IPS-NIHi7 (cell line): ENCODE data around the gene RGS19.

ENCODE experiments used
- DNase-seq: peaks from one replicate; pipeline ENCODE4 v3.0.0; 2012; ENCODE audit warnings: mixed read lengths; ENCODE audit errors: extremely low spot score

Gene RGS19

DNA sequence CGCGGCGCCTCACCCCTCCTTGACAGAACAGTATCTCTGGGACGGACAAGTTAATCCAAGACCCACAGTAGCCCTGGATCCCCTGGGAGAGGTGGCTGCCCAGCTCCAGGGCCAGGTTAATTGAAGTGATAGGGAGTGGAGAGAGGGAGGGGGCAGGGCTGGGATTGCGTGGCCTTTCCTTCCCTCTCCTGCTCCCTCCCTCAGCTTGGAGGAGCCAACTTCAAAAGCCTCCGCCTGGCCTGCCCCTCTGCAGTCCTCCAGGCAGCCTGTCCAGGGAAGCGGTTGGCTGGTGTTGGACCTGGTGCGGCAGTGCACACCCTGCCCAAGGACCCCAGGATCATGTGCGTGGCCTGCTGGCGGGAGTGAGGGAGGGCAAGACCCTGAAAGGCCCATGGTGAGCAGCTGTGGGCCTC lies 43.4 kb downstream of the RGS19 start, which contains the start of gene C20orf204:
Gene C20orf204, plus strand, starts transcription at position 250 of the 413 bp plus-strand sequence. Its CDS starts 142 bp downstream, at position 392.
- DNase-seq: no peak

DNA sequence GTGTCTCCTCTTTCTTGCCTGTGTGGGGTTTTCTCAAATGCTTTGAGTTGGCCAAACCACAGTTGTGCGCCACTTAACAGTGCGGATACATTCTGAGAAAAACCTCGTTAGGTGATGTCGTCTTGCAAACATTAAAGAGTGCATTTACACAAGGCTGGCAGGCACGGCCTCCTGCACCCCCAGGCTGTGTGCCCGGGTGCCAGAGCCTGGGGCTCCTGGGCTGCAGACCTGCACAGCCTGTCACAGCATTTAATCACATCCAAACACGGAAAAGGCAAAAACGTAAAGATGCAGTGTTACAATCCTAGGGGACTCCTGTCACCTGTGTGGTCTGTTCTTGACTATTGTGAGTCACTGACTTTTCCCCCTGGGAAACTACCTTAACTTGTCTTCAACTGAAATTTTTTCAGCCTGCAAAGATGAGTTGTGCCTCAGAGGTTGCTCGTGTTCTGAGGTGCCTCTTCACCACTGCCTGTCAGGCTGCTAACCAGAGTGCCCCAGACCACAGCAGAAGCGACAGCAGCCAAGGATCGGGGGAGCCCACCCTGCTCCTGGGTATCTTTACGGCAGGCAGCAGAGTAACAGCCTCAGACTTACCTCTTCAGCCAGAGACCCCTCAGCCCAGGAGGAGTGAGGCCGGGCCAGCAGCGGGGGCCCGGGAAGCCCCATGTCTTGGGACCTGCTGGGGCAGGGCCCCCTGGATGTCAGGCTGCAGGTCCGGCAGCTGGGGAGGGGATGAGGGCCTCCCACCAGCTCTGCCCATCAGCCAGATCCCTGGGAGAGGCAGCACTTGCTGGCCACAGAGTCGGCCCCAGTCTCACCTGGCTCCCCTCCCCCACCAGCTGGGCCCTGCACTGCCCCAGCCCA lies 44.0 kb downstream of the RGS19 start:
- no peak for DNase-seq

GRCh38 chr20:64033981-64034493 lies 45.3 kb downstream of the RGS19 start:
- DNase-seq: no peak

DNA sequence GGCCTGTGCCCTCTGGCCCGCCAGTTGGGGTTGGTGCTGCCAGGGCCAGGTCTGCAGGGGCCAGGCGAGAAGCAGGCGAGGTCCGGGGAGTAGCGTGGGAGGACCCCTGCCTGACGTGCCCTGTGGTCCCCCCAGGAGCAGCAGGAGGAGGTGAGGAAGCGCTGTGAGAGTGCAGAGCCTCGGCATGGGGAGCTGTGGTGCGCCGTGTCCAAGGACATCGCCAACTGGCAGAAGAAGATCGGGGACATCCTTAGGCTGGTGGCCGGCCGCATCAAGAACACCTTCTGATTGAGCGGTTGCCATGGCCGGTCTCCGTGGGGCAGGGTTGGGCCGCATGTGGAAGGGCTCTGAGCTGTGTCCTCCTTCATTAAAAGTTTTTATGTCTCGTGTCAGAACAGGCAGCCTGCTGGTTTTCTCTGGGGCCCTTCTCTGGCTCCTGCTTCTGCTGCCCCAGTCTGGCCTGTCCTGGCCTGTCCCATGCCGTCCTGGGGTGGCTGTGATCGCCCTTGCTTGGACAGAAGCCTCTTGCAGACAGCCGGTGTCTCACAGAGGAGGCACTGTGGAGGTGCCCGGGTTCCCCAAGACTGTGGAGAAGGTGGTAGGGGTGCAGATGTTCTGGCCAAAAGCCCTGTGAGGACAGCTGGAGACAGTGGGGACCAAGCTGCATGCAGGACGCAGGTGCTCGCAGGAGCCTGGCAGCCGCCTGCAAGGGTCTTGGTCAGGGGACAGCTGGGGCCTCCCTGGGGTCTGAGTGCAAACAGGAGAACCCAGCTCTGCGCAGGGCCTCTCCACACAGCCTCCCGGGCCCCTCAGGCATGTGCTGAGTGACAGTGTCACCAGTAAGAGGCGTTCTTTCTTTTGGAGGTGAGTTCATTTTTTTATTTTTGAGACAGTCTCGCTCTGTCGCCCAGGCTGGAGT lies 46.4 kb downstream of the RGS19 start:
- DNase-seq: no peak

GRCh38 chr20:64031822-64032314 lies 47.5 kb downstream of the RGS19 start:
- DNase-seq: no peak

DNA sequence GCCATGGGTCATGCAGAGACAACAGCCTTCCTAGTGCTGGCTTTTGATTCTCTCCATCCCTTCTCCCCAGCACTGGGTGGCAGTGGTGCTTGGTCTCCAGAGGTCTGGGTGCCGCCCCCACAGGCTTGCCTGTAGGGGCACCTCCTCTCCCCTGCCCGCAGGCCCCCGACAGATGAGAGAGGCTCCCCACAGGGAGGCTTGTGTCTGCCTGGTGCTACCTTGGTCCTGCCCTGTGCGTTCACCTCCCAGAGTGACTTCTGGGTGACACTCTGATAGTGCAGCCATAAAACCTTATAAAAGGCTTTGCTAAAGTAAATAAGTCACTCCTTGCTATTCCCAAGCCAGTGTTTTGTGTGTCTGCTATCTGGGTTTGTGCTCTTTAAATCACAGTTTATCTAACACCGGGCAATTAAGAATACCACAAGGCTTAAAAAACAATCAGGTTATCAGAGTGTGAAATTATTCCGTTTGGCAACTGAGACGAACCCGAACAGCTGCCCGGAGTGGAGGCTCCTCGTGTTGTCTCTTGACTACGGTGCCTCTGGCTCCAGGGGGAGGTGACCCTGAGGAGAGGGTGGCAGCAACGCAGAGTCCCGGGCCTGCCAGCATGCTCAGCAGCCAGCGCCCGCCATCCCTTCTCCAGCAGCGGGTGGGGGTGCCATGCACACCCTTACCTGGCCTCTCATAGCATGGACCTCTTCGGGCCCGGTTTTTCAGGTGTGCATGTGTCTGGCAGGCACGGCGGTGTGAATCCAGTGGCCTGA lies 48.8 kb downstream of the RGS19 start:
- no peak for DNase-seq

DNA sequence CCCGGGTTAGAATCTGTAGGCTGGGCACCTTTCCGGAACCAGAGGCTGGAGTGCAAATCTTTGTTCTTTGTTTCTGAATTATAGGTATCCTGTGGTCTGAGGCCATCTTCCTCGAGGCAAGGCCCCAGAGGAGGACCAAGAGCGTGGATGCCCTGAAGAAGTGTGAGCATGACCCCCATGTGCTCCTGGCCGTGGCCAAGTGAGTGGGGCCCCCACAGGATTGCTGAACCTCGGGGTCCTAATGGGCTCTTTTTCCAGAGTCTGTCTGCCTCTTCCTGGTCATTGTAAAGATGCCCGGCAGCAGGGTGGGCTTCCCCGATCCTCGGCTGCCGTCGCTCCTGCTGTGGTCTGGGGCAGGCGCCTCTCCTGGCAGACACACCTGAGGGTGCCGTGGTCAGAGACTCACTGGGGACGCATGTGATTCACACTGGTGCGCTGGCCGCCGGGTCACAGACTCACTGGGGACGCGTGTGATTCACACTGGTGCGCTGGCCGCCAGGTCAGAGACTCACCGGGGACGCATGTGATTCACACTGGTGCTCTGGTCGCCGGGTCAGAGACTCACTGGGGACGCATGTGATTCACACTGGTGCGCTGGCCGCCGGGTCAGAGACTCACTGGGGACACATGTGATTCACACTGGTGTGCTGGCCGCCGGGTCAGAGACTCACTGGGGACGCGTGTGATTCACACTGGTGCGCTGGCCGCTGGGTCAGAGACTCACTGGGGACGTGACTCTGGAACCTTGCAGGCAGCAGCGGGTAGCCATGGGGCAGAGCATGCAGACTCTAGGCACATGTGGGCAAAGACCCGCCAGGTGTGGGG lies 49.8 kb downstream of the RGS19 start:
- DNase-seq: no peak

GRCh38 chr20:64027981-64028685 lies 51.2 kb downstream of the RGS19 start:
- no peak for DNase-seq

DNA sequence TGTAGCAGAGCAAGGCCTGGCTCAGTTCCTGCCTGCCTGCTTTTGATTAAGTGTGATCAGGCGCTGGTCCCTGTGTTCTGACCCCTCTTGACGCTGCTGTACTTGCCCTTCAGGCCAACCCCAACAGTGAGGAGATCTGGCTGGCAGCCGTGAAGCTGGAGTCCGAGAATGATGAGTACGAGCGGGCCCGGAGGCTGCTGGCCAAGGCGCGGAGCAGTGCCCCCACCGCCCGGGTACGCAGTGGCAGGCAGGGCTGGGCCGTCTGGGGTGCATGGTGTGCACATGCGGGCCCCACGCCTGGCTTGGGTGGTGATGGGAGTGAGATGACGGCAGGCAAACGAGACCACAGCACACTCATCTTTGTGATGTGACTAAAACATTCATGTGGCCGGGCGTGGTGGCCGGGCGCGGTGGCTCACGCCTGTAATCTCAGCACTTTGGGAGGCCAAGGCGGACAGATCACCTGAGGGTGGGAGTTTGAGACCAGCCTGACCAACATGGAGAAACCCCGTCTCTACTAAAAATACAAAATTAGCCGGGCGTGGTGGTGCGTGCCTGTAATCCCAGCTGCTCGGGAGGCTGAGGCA lies 53.4 kb downstream of the RGS19 start:
- no peak for DNase-seq

- no peak for DNase-seq
These were observed 54.1 kb downstream of the RGS19 start for GRCh38 chr20:64025101-64025825.

GRCh38 chr20:64024141-64024990 lies 55.0 kb downstream of the RGS19 start:
- no peak for DNase-seq

DNA sequence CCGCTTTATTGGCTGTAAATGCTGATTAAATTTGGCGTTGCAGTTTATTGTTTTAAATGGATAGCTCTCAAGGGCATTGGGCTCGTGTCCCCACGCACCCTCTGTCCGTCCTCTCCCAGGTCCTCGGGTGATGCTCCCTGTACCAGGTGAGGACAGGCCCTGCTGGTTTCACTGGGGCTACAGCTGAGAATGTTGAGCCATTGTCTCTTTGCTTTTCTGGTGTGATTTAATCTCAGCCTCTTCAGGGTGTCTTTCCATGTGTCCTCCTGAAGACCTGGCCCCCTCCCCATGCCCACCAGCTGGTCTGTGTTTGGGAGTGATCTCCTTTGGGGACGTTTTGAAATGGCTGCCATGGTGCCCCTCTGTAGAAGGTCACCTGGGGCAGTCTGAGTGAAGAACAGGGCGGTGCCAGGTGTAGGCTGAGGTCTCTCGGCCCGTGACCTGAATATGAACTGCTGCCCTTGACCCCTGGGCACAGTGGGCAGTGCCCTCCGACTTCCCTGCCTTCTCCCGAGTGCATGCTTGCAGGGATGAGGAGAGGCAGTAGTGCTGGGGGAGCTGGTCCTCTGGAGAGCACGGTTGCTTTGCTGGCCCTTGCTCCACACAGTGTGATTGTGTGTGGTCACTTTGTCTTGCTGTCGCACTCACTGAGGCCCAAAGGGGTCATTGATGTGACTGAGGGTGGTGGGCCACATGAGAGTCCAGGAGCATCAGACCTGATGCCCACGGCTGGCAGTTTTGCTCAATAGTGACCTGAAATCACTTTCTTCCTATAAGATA lies 55.8 kb downstream of the RGS19 start:
- no peak for DNase-seq
